CD4-positive, alpha-beta T cell treated with Interleukin-1 beta for 1 hour (primary cell): ENCODE measurements around the gene PPP1R7.

Experiments
- DNase-seq, 2 donors: peaks; one replicate each; pipeline ENCODE4 v3.0.0-alpha.2; 2020 to 2022

PPP1R7 gene

DNA sequence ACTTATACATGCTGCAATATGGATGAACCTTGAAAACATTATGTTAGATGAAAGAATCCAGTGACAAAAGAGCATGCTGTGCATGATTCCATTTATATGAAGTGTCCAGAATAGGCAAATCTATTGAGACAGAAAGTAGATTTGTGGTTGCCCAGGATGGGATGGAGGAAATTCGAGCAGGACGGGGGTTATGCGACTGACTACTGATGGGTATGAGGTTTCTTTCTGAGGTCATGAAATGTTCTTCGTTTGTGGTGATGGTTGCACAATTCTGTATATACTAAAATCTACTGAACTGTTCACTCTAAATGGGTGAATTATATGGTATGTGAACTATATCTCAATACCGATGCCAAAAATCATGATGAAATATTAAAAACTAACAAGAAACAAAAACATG lies 29.3 kb upstream of the PPP1R7 start:
- no peak for DNase-seq

DNA sequence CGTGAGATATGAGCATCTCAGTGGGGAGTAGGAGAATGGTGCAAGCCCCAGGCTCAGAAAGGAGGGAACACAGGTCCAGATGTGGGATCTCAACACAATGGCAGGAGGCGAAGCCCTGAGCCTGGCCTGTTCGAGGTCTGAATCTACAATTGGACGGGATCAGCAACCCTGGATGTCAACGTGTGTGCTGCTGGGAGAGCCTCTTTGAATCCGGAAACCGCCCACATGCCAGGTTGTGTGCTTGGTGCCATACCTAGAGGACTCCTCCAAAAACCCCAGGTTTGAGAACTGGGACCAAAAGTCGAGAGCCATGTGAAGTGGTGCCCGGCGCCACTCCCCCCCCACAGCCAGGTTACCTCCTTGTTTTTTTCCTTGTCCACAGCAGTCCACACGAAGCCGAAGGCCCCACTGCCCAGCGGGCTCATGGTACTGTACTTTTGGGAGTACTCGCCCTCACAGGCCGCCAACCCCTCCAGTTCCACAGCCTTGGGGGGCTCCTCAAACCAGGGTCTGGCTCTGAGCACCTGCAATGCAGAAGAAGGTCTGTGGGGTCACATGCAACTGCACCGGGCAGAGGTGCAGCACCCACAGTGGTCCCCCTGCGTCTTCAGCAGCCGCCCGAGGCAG lies 27.8 kb upstream of the PPP1R7 start:
- DNase-seq = no peak

DNA sequence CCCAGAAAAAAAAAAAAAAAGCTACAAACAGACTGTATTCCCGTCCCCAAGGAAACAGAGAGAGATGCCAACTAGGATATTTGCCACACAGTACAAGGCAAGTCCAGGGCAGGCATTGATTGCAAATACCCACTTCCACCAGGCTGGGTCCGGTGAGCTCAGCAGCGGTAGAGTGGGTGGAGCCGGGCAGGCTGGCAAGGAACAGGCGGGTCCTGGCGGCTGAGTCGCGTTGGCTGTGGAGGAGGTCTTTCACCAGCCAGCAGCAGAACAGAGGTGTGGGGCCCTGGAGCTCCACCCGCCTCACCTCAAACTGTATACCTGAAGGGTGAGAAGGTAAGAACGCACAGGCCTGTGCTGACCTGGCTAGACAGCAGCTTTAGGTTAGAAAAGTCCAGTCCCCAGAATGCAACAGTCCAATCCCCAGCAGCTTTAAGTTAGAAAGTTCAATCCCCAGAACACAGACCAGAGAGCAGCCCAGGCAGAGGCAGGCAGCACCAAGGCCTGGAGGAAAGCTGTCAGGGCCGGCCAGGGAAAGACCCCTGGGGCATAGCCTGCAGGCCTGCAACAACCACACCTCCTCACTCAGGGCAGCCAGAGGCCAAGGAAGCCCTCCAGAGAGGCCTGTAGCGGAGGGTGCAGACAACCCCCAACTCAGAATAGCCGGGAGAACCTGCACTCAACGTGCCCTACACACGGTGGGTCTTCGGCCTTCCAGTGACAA lies 26.3 kb upstream of the PPP1R7 start:
- DNase-seq = peak; percentile 33 to 62

DNA sequence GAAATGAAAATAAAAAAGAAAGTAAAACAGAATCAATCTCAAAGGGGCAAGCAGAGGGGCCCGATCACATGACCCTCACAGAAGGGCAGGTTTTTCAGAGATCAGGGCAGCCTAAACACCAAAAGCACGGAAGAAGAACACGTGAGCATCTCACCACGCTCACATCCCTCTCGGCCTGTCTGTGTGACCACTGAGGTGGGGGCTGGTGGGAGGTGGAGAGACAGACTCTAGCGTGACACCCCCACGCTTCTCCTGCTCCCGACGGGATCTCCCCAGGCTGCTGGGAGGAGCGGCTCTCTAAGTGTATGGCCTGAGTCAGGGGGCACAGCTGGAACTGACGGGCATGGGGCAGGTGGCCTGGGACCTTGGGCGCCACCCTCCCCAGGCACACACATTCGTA lies 24.6 kb upstream of the PPP1R7 start:
- peak in 1 of 2 donors; percentile 17 for DNase-seq

- DNase-seq = no peak
Measured at GRCh38 chr2:241126201-241126611, 24.1 kb upstream of the PPP1R7 start.

DNA sequence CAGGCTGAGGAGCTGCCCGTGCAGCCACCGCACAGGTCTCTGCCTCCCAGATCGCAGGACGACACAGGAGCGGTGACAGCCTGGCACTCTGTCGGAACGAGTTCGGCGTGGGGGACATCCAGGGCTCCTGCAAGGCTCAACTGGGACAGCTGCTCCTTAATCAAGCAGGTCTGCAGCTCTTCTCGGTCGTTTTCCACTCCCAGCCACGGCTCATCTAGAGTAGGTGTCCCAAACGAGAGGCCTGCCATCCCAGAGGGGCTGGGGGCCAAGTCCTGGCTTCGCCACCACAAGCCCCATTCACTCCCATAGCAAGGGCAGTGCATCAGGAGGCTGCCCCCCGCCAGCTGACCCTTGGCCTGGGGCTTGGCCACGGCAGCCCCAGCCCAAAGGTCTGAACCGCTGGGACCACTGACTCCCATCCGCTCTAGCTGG lies 23.5 kb upstream of the PPP1R7 start:
- no peak for DNase-seq

- no peak for DNase-seq
Measured at GRCh38 chr2:241128266-241128665, 22.0 kb upstream of the PPP1R7 start.

DNA sequence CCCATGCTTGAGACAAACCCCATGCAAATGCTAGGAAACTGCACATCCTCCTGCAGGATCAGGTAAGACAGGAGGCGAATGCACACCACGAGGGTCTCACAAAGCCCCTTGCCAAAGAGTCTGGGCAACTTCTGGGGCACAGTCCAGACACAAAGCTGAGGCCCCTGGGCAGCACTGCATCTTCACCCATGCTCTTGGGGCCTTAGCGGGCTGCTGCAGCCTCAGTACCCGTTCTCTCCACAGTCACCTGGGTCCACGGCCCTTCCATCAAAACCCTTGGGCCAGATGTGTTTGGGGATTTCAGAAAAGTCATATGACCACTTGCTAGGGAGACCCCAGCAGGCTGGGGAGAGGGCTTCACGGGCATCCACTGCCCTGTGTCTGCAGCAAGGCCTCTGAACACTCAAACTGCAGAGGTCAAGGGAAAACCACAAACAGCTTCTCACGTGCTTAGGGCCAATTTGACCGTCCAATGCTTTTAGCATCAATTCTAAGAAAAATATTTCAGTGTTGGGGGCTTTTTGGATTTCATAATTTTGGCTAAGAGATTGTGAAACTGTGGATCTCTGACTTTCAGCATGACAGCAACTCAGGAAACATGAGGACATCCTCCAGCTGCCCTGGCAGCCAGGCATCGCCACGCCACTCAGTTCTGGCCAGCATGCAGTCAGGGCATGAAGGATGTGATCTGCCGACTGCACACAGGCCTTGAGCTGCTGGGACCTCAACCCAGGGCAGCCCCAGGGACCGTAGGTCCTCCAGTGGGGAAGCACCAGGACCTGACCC lies 21.0 kb upstream of the PPP1R7 start:
- DNase-seq = no peak

DNA sequence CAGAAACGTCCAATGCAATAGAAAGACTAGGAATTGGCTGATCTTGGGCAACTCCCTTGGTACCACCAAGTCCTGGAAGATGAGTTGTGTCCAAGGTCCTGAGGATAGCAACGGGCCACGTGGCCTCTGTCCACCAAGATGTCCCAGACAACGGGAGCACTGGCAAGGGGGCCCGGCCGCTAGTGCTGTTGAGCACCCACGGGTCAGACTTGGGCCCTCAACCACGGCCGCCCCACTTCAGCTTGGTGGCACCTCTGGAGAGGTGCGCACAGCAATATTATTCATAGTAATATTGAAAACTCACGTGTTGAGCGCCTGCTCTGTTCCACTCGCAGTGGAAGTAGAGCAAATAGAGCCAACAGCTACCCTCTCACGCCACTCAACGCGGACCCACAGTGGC lies 20.0 kb upstream of the PPP1R7 start:
- no peak for DNase-seq

- no peak for DNase-seq
Measured at GRCh38 chr2:241131531-241131930, 18.7 kb upstream of the PPP1R7 start.

GRCh38 chr2:241132538-241133435 lies 17.5 kb upstream of the PPP1R7 start:
- no peak for DNase-seq

GRCh38 chr2:241133436-241133820 lies 16.8 kb upstream of the PPP1R7 start:
- no peak for DNase-seq

GRCh38 chr2:241134711-241135110 lies 15.6 kb upstream of the PPP1R7 start:
- DNase-seq = no peak

- DNase-seq = no peak
Measured at GRCh38 chr2:241135737-241136136, 14.5 kb upstream of the PPP1R7 start.

DNA sequence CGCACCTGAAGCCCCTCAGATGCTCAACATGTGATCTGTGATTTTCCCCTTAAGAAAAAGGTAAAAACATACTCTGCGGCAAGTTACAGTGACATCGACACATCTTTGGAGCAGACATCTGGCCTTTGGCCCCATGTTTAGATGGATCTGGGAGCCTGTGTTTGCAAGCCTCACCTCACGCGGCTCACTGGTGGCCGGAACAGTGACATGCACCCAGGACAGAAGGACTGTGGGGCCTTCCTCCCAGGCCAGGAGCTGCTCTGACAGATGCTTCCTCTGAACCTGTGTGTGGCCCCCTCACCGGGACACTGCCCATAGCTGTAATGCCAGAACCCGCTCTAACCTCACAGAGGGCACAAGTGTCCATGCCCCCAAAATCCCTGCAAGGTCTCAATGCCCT lies 14.1 kb upstream of the PPP1R7 start:
- DNase-seq = no peak

DNA sequence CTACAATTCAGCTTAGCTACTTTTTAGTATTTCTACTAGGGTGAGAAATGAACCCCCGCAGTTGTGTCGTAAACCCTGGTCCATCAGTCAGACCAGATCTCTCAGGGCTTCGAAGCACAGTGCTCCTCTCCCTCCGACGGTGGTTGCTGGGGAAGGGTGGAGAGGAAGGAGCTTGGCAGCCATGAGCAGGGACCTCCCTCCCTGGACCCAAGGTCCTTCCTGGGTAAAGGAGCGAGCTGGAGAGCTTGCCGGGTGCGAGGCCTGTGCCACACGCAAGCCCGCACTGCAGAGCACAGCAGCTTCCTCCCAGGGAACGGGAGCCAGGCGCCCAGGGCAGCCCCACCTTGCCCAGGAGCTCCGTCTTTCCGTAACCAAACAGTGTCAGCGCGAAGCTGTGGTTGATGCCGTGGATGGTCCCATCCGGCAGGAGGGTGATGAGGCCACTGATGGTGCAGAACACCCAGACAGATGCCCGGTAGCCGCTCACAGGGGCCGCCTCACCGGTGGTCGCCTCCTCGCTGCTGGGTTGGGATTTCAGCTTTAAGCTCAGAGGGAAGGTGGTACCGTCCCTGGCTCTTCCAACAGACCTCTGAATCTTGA lies 13.5 kb upstream of the PPP1R7 start:
- DNase-seq = no peak

- no peak for DNase-seq
Measured at GRCh38 chr2:241137276-241138190, 12.7 kb upstream of the PPP1R7 start.

DNA sequence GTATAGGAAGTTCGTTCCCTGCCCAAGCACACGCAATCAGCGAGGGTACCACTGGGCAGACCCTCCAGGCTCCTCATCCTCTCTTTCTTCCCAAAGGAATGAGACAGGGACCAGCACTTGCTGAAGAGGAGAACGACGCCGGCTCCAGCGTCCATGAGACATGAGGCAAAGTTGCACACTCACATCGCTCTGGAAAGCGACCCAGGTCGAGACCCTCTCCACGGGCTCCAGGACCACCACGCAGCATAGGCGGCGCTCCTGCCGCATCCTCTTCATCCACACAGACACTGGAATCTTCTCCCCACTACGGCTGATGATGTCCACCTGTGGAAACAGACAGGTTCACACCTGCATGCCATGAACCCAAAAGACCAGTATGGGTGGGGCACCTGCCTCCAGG lies 11.8 kb upstream of the PPP1R7 start:
- no peak for DNase-seq

GRCh38 chr2:241139531-241140444 lies 10.5 kb upstream of the PPP1R7 start:
- no peak for DNase-seq

DNA sequence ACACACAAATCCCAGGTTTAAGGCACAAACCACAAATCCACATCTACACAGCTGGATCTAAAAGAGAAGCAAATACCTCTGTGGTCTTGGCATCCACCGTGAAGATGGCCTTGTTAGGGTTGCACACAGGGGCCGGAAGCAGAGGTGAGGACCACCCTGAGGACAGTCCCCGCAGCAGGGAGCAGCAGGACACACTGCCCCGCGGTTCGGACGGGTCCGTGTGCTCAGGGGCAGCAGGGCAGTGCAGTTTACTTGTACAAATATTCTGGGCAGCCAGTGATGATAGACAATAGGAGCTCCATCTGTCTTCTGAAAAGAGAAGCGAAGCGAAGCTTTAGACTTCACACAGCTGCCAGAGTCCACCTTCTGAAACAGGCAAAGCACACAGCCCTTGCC lies 9.8 kb upstream of the PPP1R7 start:
- DNase-seq = no peak
